ENCODE results near the gene RBBP6. TPM values are rescaled to one million over a fixed set of nuclear protein-coding genes. Genes with fewer than 3 reads are reported as not detected.

RBBP6 gene
- total and polyA plus RNA-seq, 9 of the 15 experiments (the other 6 are each of a cell fraction or from before 2014, with no cell fraction given): 19.2 to 76.6 (median 42.7) TPM

DNA sequence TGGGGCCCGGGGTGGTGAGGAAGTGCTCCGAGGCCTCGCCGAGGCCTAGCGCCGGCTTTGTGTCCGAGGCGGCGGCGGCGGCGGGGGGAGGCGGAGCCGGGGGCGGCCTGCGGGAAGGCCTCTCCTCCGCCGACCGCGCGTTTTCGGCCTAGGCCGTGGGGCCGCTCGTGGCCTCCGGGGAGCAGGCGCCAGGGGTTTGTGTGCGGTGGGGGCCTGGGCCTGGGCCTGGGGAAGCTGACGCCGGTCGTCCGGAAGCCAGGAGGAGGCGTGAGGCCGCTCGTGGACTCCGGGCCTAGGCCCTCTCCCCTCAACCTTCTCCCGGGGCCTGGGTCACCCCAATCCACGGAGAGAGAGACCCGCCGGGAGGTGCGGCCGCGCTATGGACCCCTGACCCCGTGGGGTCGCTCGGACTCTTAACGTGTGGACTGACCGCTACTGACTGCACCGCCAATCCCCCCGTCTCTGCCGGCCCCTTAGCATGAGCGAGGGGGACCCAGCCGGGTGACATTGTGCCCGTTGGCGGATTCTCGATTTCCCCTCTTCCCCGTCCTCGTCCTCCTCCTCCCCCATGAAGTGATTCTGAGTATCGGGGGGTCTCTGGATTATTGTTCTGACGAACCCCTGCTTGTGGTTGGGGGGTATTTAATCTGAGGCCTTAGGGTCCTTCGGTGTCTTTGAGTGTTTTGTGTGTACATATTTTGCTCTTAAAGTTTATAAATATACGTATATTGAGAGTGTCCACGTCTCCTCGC is 660 bp downstream of the RBBP6 start (continued):
- TF ChIP-seq CAMTA2 (CRISPR knock-in tag; conservative IDR thresholded peaks at IDR 0.05): no peak
- TF ChIP-seq ZNF384 (IDR thresholded peaks at IDR 0.05; ENCODE audit: low read depth, low read length): no peak
- no peak for TF ChIP-seq RBM17 (IDR thresholded peaks at IDR 0.05; ENCODE audit: borderline replicate concordance, low read depth, low read length)
- no peak for TF ChIP-seq ZNF311 (CRISPR knock-in tag; IDR thresholded peaks at IDR 0.05)
- TF ChIP-seq BHLHE40 (IDR thresholded peaks at IDR 0.05; ENCODE audit: low read length): no peak
- no peak for TF ChIP-seq SMARCE1 (IDR thresholded peaks at IDR 0.05)
- TF ChIP-seq ZNF121 (CRISPR knock-in tag; conservative IDR thresholded peaks at IDR 0.05): no peak
- TF ChIP-seq CREBBP (IDR thresholded peaks at IDR 0.05; ENCODE audit: low read depth, low read length): no peak
- TF ChIP-seq RBM15 (IDR thresholded peaks at IDR 0.05; ENCODE audit: insufficient read depth, low read length): no peak
- TF ChIP-seq, protein P1, sequence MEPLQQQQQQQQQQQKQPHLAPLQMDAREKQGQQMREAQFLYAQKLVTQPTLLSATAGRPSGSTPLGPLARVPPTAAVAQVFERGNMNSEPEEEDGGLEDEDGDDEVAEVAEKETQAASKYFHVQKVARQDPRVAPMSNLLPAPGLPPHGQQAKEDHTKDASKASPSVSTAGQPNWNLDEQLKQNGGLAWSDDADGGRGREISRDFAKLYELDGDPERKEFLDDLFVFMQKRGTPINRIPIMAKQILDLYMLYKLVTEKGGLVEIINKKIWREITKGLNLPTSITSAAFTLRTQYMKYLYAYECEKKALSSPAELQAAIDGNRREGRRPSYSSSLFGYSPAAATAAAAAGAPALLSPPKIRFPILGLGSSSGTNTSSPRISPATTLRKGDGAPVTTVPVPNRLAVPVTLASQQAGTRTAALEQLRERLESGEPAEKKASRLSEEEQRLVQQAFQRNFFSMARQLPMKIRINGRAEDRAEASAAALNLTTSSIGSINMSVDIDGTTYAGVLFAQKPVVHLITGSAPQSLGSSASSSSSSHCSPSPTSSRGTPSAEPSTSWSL (CRISPR knock-in tag; IDR thresholded peaks at IDR 0.05; ENCODE audit: borderline replicate concordance): no peak
- no peak for TF ChIP-seq NR1H2 (CRISPR knock-in tag; IDR thresholded peaks at IDR 0.05)
- TF ChIP-seq ZNF174 (CRISPR knock-in tag; IDR thresholded peaks at IDR 0.05): no peak
- TF ChIP-seq ZC3H11A (IDR thresholded peaks at IDR 0.05; ENCODE audit: low read depth, low read length): no peak
- no peak for TF ChIP-seq CREB1 (IDR thresholded peaks at IDR 0.05)
- no peak for TF ChIP-seq CREB1 (CRISPR knock-in tag; IDR thresholded peaks at IDR 0.05)
- no peak for TF ChIP-seq ILK (tag; IDR thresholded peaks at IDR 0.05; ENCODE audit: borderline replicate concordance, low read depth)
- no peak for TF ChIP-seq WHSC1 (IDR thresholded peaks at IDR 0.05; ENCODE audit: low read length)
- no peak for TF ChIP-seq XRCC5 (IDR thresholded peaks at IDR 0.05; ENCODE audit: low read depth, low read length)
- TF ChIP-seq ZNF224 (CRISPR knock-in tag; IDR thresholded peaks at IDR 0.05): no peak
- no peak for TF ChIP-seq MXI1 (IDR thresholded peaks at IDR 0.05; ENCODE audit: low read depth, low read length)
- TF ChIP-seq NELFE (IDR thresholded peaks at IDR 0.05; ENCODE audit: insufficient read depth, insufficient read length): no peak
- TF ChIP-seq NR3C1 (CRISPR knock-in tag; IDR thresholded peaks at IDR 0.05): 0 out of 2 replicates have a peak, but pooled peaks have one; percentile 28
- TF ChIP-seq MCM5 (IDR thresholded peaks at IDR 0.05; ENCODE audit: low read depth): no peak
- TF ChIP-seq FIP1L1 (IDR thresholded peaks at IDR 0.05; ENCODE audit: low read depth, low read length, poor library complexity, severe bottlenecking): peak; percentile 51
- TF ChIP-seq, protein P2, sequence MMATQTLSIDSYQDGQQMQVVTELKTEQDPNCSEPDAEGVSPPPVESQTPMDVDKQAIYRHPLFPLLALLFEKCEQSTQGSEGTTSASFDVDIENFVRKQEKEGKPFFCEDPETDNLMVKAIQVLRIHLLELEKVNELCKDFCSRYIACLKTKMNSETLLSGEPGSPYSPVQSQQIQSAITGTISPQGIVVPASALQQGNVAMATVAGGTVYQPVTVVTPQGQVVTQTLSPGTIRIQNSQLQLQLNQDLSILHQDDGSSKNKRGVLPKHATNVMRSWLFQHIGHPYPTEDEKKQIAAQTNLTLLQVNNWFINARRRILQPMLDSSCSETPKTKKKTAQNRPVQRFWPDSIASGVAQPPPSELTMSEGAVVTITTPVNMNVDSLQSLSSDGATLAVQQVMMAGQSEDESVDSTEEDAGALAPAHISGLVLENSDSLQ (IDR thresholded peaks at IDR 0.05): no peak
- TF ChIP-seq, protein P3, sequence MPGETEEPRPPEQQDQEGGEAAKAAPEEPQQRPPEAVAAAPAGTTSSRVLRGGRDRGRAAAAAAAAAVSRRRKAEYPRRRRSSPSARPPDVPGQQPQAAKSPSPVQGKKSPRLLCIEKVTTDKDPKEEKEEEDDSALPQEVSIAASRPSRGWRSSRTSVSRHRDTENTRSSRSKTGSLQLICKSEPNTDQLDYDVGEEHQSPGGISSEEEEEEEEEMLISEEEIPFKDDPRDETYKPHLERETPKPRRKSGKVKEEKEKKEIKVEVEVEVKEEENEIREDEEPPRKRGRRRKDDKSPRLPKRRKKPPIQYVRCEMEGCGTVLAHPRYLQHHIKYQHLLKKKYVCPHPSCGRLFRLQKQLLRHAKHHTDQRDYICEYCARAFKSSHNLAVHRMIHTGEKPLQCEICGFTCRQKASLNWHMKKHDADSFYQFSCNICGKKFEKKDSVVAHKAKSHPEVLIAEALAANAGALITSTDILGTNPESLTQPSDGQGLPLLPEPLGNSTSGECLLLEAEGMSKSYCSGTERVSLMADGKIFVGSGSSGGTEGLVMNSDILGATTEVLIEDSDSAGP (CRISPR knock-in tag; IDR thresholded peaks at IDR 0.05): no peak
- no peak for TF ChIP-seq SMAD2 (IDR thresholded peaks at IDR 0.05; ENCODE audit: low read depth, low read length)
- no peak for TF ChIP-seq TEAD2 (tag; IDR thresholded peaks at IDR 0.05)
